Gastroesophageal sphincter (tissue), 3 donors: ENCODE data around the gene GSTT2B.

ENCODE experiments used
- CTCF ChIP-seq, 4 experiments: fragments of 200-600 bp in 2 of 4; fragments of 450-650 bp in 2 of 4; sonication (generic) in 1 of 4; IDR thresholded peaks; one replicate each; pipeline ENCODE4 v1.5.1; 2017 to 2019; ENCODE audit warnings: antibody characterized with exemption in 4 of 4, mild to moderate bottlenecking in 2 of 4, moderate library complexity in 2 of 4
- POLR2A ChIP-seq, 2 donors: fragments of 450-650 bp; IDR thresholded peaks; one replicate each; pipeline ENCODE4 v1.6.1; 2017; ENCODE audit warnings: antibody characterized with exemption in 2 of 2, mild to moderate bottlenecking in 2 of 2, moderate library complexity in 1 of 2

GRCh38 chr22:24001314-24001713, 40.3 kb upstream of the GSTT2B start:
- TF ChIP-seq POLR2A (IDR thresholded peaks at IDR 0.05): no peak
- TF ChIP-seq CTCF (IDR thresholded peaks at IDR 0.05): no peak
